Esophagus muscularis mucosa (tissue), 3 donors: Measurements from ENCODE around the gene CHMP2B.
"Not testable (repeated sequence)": the region's sequence is repeated elsewhere in the genome, so short reads cannot be mapped to it uniquely, and the experiment has no call there.

Experiments
- CTCF ChIP-seq, 3 experiments: fragments of 200-600 bp in 2 of 3; fragments of 450-650 bp in 1 of 3; sonication (generic) in 2 of 3; IDR thresholded peaks; one replicate each; pipeline ENCODE4 v1.5.1; 2017 to 2019; ENCODE audit warnings: antibody characterized with exemption in 3 of 3, mild to moderate bottlenecking in 2 of 3, moderate library complexity in 1 of 3
- POLR2AphosphoS5 ChIP-seq, 2 donors: sonication (generic); formaldehyde crosslinking; IDR thresholded peaks; one replicate each; pipeline ENCODE4 v1.6.1; 2017; ENCODE audit warnings: antibody characterized with exemption in 2 of 2

- not testable (repeated sequence) for TF ChIP-seq CTCF, POLR2AphosphoS5 (IDR thresholded peaks at IDR 0.05)
Observed at GRCh38 chr3:87248231-87248630, 21.1 kb downstream of the CHMP2B start.
